Measurements from ENCODE around the gene SLC47A2.

DNA sequence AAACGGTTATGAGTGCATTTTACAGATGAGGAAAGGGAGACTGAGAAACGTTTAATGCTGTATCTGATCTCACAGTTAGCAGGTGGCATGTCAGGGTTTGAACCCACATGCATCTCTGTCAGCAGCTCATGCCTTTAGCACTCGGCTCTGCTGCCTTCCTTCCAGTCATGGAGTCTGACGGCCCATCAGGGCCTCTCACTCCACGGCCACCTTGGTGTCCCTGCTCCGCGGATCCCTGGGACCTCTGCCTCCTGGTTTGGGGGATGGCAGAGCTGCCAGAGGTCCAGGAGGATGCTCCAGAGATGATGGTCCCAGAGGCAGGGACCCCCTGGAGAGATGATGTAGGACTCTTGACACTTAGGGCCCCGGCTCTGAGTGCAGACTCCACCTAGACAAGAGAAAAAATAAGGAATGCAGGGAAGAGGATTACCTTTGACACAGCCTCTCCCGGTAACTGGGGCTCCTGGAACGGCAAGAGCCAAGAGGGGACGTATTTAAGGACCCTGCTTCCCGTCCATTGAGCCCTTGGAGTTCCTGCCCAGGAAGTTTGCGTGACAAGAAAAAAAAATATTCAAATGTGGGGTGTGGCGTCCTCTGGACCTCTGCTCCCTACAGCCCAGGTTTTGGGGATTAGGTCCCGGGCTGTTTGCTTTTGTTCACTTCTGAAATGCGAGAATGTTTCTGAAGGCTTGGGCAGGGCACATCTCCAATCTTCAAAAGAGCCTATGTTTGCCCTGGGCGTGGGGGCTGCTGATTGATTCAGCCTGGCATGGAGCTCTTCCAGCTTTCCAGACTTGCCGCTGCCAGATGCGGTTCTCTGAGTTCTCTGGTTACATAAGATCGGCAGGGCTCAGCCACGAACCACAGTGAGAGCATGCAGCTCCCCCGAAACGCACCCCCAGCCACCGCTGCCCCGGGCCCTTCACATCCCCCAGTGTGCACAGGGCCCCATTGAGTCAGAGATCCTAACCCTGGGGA lies 31.7 kb upstream of the SLC47A2 start, which contains the start of gene ALDH3A1:
- TF ChIP-seq, protein P1, sequence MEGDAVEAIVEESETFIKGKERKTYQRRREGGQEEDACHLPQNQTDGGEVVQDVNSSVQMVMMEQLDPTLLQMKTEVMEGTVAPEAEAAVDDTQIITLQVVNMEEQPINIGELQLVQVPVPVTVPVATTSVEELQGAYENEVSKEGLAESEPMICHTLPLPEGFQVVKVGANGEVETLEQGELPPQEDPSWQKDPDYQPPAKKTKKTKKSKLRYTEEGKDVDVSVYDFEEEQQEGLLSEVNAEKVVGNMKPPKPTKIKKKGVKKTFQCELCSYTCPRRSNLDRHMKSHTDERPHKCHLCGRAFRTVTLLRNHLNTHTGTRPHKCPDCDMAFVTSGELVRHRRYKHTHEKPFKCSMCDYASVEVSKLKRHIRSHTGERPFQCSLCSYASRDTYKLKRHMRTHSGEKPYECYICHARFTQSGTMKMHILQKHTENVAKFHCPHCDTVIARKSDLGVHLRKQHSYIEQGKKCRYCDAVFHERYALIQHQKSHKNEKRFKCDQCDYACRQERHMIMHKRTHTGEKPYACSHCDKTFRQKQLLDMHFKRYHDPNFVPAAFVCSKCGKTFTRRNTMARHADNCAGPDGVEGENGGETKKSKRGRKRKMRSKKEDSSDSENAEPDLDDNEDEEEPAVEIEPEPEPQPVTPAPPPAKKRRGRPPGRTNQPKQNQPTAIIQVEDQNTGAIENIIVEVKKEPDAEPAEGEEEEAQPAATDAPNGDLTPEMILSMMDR (IDR thresholded peaks at IDR 0.05; ENCODE audit: poor library complexity, severe bottlenecking), result no peak
- TF ChIP-seq TAF1 (IDR thresholded peaks at IDR 0.05; ENCODE audit: low read depth), result no peak
- TF ChIP-seq EP300 (conservative IDR thresholded peaks at IDR 0.05; ENCODE audit: poor library complexity, severe bottlenecking), result no peak
- TF ChIP-seq RAD21 (conservative IDR thresholded peaks at IDR 0.05), result no peak
